ENCODE data around the gene ACKR2. TPM values are rescaled to one million over a fixed set of nuclear protein-coding genes. Genes with fewer than 3 reads are reported as not detected.

Gene ACKR2
- polyA plus RNA-seq (ENCODE audit: insufficient read length in 3 of 3) = 1 to 10 TPM; 1.8 to 2.0 (median 1.9) TPM

- DNase-seq (ENCODE audit: low read depth in 3 of 3, low spot score in 2 of 3) = no peak
These were observed at the start of gene ACKR2 for GRCh38 chr3:42809202-42809601. Gene ACKR2 (plus strand): TSS chr3:42809445. CDS start chr3:42864503, 55,058 bp downstream.

- no peak for DNase-seq (ENCODE audit: low read depth in 3 of 3, low spot score in 2 of 3)
These were observed 47.1 kb upstream of the ACKR2 start for GRCh38 chr3:42762046-42762724.

- no peak for DNase-seq (ENCODE audit: low read depth in 3 of 3, low spot score in 2 of 3)
These were observed 46.2 kb upstream of the ACKR2 start for GRCh38 chr3:42763021-42763420.

- DNase-seq (ENCODE audit: low read depth in 3 of 3, low spot score in 2 of 3) = no peak
These were observed 45.1 kb upstream of the ACKR2 start for GRCh38 chr3:42764115-42764514.

GRCh38 chr3:42764561-42765295 lies 44.5 kb upstream of the ACKR2 start:
- no peak for DNase-seq (ENCODE audit: low read depth in 3 of 3, low spot score in 2 of 3)

- DNase-seq (ENCODE audit: low read depth in 3 of 3, low spot score in 2 of 3) = no peak
These were observed 39.6 kb upstream of the ACKR2 start for GRCh38 chr3:42769477-42770131.

- no peak for DNase-seq (ENCODE audit: low read depth in 3 of 3, low spot score in 2 of 3)
These were observed 38.0 kb upstream of the ACKR2 start for GRCh38 chr3:42771271-42771670.

- peak; percentile 89 to 96 (median 92) for DNase-seq (ENCODE audit: low read depth in 3 of 3, low spot score in 2 of 3)
These were observed 36.4 kb upstream of the ACKR2 start, which contains the start of gene CCDC13 for GRCh38 chr3:42772670-42773408. Gene CCDC13 (minus strand): TSS chr3:42773253. CDS start chr3:42758345, 14,908 bp downstream.

GRCh38 chr3:42773409-42773751 lies 35.9 kb upstream of the ACKR2 start:
- DNase-seq (ENCODE audit: low read depth in 3 of 3, low spot score in 2 of 3) = no peak

GRCh38 chr3:42778644-42779043 lies 30.6 kb upstream of the ACKR2 start:
- no peak for DNase-seq (ENCODE audit: low read depth in 3 of 3, low spot score in 2 of 3)

- no peak for DNase-seq (ENCODE audit: low read depth in 3 of 3, low spot score in 2 of 3)
These were observed 28.8 kb upstream of the ACKR2 start for GRCh38 chr3:42780398-42780797.

GRCh38 chr3:42780892-42781700 lies 28.1 kb upstream of the ACKR2 start:
- DNase-seq (ENCODE audit: low read depth in 3 of 3, low spot score in 2 of 3) = peak in 2 of 3 donors; percentile 70 to 75

- no peak for DNase-seq (ENCODE audit: low read depth in 3 of 3, low spot score in 2 of 3)
These were observed 23.0 kb upstream of the ACKR2 start for GRCh38 chr3:42786212-42786611.

GRCh38 chr3:42786631-42787030 lies 22.6 kb upstream of the ACKR2 start:
- DNase-seq (ENCODE audit: low read depth in 3 of 3, low spot score in 2 of 3) = no peak

- DNase-seq (ENCODE audit: low read depth in 3 of 3, low spot score in 2 of 3) = no peak
These were observed 18.5 kb upstream of the ACKR2 start for GRCh38 chr3:42790714-42791229.

- DNase-seq (ENCODE audit: low read depth in 3 of 3, low spot score in 2 of 3) = no peak
These were observed 13.5 kb upstream of the ACKR2 start for GRCh38 chr3:42795621-42796181.

GRCh38 chr3:42796332-42796885 lies 12.8 kb upstream of the ACKR2 start:
- DNase-seq (ENCODE audit: low read depth in 3 of 3, low spot score in 2 of 3) = no peak

GRCh38 chr3:42799376-42799775 lies 9.9 kb upstream of the ACKR2 start:
- no peak for DNase-seq (ENCODE audit: low read depth in 3 of 3, low spot score in 2 of 3)

- no peak for DNase-seq (ENCODE audit: low read depth in 3 of 3, low spot score in 2 of 3)
These were observed 9.0 kb upstream of the ACKR2 start for GRCh38 chr3:42800251-42800650.
